Measurements from ENCODE around the gene CNTNAP2. TPM values are rescaled to one million over a fixed set of nuclear protein-coding genes. Genes with fewer than 3 reads are reported as not detected.
A peak's percentile ranks its signal among the peaks of the same experiment; 100 is the strongest.

Gene CNTNAP2
- polyA plus RNA-seq, 10 donors, result 5.6 to 19.6 (median 11.4) TPM

- DNase-seq, result no peak
These were observed 1356.0 kb downstream of the CNTNAP2 start for GRCh38 chr7:147472556-147472955.

DNA sequence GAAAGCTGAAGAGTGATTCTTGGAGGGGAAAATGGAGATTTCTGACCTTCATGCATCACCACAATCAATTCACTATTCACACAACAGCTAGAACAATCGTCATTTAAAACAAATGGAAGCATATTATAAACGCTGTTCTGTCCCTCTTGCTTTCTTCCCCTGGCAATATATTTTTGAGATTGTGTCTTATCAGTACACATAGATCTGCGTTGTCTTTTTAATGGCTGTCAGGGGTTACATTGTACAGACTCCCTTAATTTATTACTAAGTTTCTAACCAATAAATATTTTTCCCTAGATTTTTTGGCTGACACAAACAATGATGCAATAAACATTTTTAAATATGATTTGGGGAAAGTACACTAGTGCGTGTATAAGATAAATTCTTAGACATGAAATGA is 1358.3 kb downstream of the CNTNAP2 start:
- peak in 1 of 3 donors; percentile 19 for DNase-seq

DNA sequence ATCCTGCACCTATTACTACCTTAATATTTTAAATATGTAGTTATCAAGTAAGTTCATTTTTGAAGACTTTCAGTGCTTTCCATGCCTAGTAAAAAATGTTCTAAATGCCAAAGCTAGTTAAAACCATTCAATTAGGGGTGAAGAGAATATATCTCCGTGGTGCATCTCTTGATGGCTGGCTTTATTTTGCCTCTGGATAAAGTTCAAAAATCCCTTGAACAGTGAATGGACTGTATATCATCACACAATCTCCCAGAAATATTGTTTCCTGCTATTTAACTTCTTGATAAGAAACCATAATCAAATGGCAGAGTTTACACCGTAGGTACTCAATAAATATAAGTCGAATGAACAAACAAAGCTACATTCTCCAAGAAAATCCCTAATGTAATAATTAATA is 1360.9 kb downstream of the CNTNAP2 start:
- no peak for DNase-seq

DNA sequence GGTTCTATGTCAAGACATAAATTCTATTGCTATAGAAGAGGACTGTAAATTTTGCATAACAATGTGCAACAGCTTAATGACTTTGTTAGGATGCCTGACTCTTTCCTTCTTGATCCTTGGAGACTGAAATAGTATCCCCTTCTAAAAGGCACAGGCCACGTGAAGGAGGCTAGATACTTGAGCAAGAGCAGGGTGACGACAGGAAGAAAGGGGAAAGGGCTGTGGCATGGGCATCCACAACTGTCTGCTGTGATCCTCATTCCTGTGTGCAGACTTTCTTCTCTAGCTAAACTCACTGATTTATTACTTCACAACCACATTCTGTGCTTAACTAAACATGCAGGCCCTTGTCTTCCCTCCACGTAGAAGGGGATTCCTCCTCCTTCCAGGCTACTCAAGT is 1362.2 kb downstream of the CNTNAP2 start:
- no peak for DNase-seq

DNA sequence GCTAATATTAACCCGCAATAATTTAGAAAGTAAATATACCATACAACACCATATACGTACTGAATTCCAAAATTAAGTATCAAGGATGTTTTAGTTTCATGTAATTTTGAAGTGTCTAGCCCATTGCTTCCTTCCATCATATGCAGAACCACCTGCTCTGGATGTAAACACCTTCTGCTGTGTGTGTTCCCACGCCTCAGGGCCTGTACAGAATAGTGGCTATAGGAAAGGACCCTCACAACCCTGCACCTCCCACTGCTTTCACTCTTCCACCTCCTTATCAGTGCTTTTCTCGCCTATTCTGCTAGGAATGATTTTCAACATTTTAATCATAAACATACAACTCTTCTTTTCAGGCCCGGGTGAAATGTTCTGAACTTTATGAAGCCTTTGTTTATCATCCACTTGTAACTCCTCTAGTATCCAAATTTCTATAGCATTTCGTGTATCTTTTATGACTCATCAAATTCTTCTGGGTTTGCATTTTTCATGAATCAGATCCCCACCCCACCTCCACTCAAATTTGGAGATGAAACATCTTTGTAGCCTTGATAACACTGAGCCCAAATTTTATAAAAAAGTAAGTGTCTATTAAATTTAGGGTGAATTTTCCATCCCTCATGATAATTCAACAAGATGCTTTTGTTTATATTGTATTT is 1367.2 kb downstream of the CNTNAP2 start:
- DNase-seq, result no peak

GRCh38 chr7:147485660-147486210 is 1369.1 kb downstream of the CNTNAP2 start:
- no peak for DNase-seq

DNA sequence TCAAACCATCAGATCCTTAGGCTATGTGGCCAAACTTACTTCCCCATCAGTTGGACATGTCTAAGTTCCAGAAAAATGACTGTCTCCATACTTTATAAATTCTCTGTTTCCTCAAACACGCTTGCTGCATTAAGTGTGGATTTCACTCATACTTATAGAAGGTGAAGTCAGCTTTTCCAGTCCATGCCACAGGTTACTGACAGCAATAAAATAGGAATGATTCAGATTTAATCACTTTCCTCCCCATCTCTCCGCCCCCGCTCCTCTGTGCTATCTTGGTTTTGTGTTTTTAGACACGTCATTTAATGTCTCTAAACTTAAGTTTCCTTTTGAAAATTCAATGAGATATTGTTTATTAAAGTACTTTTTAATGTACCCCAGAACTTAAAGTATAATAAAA is 1376.0 kb downstream of the CNTNAP2 start:
- DNase-seq, result peak in 1 of 3 donors; percentile 31

GRCh38 chr7:147496209-147496608 is 1379.6 kb downstream of the CNTNAP2 start:
- no peak for DNase-seq

- no peak for DNase-seq
These were observed 1380.6 kb downstream of the CNTNAP2 start for GRCh38 chr7:147497246-147497645.

GRCh38 chr7:147498081-147498480 is 1381.5 kb downstream of the CNTNAP2 start:
- DNase-seq, result no peak

DNA sequence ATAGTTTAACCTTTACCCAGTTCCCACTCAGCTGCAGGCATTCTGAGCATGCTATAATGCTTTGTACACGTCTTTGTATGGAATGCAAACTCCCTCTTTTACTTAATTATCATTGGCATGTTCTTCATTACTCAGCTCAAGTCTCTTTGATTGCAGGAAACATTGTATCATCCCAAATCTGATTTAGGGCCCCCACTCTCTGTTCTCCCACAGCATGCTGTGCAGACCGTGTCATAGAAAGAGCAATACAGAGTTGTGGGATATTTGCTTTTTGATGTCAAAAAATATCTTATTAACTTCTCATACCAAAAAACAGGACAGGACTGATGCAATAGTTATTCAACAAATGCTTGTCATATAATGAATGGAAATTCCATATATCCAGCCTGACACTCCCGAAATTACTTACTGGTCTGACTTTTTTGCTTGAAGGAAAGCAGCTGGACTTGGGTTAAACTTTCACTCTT is 1392.5 kb downstream of the CNTNAP2 start:
- DNase-seq, result peak in 1 of 3 donors; percentile 77

DNA sequence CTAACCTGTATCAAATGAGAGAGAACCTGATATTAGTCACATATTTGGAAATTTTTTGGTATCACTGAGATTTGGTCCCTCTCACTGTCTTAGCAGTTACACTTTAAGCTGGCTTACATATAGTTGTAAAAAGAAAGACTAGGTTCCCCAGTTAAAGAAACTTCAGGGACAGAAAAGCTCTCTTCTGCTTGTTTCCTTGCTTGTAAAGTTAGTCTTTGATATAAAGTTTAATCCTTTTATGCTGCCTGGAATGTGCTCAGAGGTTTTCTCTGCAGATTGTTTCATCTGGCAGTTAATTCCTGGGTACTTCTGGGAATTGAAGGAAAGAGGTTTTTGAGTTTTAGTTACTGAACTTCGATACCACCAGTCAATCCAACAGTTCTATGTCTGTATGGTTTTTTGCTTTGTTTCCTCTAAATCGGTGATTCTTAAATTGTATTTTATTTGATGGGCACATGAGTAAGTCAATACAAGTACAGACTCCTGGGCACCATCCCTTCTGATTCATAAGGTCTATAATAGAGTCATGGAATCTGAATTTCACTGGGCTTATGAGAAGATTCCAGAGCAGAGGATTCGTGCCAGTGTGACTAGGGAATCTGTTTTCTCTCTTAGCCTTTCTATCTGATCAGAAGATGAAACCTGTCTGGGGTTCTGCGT is 1393.1 kb downstream of the CNTNAP2 start:
- peak in 1 of 3 donors; percentile 45 for DNase-seq

- no peak for DNase-seq
These were observed 1393.6 kb downstream of the CNTNAP2 start for GRCh38 chr7:147510201-147510542.

DNA sequence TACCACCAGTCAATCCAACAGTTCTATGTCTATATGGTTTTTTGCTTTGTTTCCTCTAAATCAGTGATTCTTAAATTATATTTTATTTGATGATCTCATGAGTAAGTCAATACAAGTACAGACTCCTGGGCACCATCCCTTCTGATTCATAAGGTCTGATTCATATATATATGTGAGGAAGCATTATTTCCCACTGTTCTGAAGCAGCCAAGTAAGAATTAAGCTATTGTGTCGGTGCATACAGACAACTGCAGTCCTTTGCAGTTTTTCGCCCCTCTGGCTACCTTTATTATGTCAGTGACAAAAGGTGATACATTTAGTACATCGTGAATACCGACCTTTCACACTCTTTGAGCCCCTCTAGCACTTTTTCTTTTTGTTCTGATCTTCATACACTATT is 1394.3 kb downstream of the CNTNAP2 start:
- DNase-seq, result peak in 1 of 3 donors; percentile 51

DNA sequence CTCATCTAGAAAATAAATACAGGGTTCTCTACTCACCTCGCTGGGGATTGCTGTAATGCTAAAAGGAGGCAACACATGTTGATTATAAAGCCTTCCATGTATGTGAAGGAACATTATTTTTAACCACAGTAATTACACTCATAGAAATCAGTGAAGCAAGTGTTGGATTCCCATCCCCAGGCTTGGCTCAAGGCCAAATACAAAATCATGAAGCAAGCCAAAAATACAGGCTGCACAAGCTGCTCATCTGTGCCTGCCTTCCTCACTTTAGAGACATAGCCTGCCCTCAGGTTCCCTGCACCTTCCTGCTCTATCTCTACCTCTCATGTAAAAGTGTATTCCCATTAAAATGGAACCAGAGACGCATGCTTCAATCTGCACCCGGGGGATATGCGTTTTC is 1396.8 kb downstream of the CNTNAP2 start:
- no peak for DNase-seq

GRCh38 chr7:147516391-147516790 is 1399.8 kb downstream of the CNTNAP2 start:
- DNase-seq, result no peak

- DNase-seq, result no peak
These were observed 1402.5 kb downstream of the CNTNAP2 start for GRCh38 chr7:147519062-147519461.

DNA sequence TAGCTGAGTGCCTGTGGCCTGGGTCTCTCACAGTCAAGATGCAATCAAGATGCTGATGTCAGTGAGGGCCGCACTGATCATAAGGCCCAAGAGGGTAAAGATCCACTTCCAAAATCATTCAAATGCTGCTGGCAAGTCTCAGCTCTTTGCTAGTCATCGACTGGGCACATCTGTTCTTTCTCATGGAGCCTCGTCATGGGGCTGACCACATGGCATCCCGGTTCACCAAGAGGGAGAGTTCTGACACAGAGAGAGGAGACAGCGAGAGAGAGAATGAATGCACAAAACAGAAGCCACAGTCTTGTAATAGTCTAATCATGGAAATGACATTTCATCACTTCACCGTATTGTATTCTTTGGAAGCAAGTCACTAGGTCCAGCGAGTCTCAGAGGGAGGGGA is 1406.5 kb downstream of the CNTNAP2 start:
- DNase-seq, result no peak

- DNase-seq, result no peak
These were observed 1408.2 kb downstream of the CNTNAP2 start for GRCh38 chr7:147524726-147525250.

DNA sequence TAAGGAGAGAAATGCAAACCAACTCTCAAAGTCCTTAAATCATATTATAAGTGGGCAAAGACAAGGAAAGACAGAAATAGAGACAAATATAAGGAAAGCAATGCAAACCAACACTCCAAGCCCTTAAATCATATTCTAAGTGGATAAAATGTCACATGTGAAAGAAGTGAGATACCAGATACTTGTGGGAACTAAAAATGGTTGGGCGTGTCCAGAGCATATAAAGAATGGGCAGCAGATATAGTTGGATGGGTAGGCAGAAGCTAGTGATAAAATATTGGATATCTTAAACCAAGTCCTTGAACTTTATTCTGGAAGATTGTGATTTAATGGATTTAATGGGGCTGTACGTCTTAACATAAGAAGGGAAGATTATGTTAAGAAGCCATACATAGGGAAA is 1408.7 kb downstream of the CNTNAP2 start:
- no peak for DNase-seq

- DNase-seq, result peak in 2 of 3 donors; percentile 52 to 55
These were observed 1419.1 kb downstream of the CNTNAP2 start for GRCh38 chr7:147535701-147536111.

GRCh38 chr7:147539685-147540084 is 1423.1 kb downstream of the CNTNAP2 start:
- DNase-seq, result no peak

DNA sequence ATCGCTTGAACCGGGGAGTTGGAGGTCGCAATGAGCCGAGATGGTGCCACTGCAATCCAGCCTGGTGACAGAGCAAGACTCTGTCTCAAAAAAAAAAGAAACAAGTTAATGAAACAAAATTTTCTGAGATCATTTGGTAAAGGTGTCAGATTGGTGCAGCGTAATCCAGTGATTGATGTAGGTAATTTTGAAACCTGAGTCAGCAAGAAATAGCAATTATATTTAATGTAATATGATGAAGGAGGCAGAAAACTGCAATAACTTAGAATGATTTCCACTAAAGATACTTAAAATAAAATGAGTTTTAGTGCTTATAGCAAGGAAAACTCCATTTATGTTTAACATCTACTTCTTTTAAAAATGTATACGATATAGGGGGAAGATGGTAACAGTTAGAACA is 1424.1 kb downstream of the CNTNAP2 start:
- DNase-seq, result no peak
